ENCODE data around the gene COMMD8.
"Not testable (repeated sequence)": the region's sequence is repeated elsewhere in the genome, so short reads cannot be mapped to it uniquely, and the experiment has no call there.

COMMD8 gene

DNA sequence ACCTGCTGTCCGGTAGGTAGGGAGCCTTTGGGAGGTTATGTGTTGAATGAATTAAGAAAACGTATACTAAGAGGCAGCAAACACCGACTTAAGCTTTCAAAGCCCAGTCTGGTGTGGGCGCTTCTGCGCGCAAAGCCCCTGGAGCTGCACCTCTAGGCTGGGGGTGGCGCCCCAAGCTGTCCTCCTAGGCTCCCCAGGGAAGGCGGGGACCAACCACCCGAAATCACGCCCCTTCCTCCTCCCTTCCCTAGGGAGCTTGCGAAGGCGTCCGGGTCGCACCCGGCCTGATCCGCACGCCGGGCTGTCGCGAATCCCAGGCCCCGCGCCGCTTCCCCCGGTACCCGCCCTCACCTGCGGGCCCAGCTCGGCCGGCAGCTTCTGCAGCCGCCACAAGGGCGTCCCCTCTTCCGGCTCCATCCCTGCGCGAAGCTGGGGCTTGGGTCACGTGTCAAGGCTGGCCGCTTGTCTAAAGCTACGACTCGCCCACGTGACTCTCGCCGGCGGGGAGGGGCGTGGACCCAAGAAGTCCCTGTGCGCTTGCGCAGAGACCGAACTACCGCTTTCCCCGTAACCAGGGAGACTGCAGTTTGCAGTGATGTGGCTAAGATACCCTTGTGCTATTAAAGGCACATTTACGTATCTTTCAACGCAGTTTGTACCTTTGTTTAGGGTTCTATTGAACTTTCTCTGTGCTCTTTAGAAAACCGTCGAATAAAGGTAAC, at the start of gene COMMD8:
COMMD8 (minus strand) TSS at position 468 of the 722 bp plus-strand sequence; CDS start at position 417, 51 bp downstream.
- peak; percentile 98 for DNase-seq

DNA sequence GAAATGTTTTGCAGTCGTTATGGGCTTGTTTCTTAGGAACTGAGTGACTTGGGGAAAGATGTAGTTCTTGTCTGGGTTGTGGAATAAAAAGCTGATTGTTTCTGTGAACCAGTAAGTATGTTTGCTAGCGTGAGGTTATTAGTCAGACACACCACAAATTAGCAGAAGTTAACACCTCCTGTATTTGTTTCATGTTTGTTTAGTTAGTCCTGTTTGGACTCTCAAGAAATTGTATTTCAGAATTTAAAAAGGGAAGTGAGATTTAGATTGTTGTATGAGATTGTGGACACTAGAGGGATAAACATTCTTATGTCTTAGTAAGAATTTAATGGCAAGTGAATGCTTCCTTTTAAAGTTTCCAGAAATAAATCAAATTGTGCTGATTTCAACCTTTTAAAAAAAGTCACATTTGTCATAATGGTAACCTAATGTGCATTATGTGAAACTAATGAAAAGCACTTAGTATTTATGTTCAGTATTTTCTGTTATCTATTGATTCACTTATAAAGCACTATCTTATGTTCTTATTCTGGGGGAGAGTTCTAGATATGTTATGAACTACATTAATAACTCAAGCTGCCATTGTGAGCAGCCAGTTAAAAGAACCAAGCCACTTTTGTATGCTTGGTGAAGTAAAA, 47.1 kb upstream of the COMMD8 start:
- no peak for DNase-seq

DNA sequence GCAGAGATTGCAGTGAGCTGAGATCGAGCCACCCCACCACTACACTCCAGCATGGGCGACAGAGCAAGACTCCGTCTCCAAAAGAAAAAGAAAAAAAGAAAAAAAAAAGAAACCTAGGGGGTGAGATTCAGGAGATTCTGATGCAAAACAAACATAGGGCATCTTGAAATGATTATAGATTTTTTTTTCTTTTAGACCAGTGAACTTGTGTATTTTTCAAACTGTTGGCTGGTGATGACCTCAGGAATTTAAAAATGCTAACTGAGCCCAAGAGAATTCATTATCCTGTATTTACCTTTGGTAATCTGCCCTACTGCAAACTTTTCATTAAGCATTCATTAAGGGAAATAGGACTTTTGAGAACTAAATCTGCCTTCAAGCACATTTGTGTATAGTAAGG, 42.2 kb upstream of the COMMD8 start:
- DNase-seq: no peak

DNA sequence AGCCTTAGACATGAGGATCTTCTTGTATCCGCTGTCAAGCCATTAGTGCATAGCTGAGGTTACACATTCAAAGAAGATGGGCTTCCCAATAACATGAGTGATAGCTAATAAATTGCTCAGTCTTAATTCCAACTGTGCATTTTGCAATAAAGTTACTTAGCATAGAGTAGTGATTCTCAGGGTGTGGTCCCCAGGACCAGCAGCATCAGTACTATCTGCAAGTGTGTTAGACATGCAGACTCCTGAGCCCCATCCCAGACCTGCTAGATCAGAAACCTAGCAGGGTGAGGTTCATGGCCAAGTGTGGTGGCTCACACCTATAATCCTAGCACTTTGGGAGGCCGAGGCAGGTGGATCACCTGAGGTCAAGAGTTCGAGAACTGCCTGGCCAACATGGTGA, 41.6 kb upstream of the COMMD8 start:
- DNase-seq: no peak

DNA sequence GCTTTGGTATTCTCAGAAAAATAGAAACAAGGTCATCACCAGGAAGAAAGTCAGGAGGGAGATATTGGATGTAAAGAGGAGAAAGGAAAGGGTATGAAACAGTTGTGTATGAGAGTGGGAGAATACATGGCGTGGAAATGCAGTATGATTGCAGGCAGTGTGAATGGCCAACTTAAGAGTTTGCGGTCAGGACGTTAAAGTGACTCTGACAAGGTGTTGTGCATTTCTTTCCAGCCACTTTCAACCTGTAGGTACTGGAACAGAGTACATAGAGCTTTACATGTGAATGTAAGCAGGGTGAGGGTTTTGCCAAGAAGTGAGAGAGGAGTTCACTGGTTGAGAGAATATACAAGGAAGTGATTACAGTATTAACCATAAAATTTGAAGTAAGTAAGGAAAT, 37.3 kb upstream of the COMMD8 start:
- no peak for DNase-seq

DNA sequence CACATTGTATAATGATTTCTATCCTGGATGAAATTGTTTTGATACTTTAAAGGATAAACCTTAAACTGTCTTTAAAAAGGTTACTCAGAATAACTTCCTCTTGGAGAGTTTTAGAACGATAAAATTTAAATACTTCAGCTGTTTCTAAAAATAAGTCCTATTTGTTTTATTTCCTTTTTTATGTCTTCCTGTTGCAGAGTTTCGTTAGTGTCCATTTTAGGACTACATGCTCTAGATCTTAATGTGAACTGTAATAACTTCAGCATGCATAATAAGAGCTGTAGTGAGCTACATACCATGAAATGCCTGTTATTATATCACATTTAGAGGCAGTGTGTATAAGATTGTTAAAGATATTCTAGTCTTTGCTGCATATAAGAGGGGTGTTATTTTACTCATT, 36.2 kb upstream of the COMMD8 start:
- DNase-seq: no peak

DNA sequence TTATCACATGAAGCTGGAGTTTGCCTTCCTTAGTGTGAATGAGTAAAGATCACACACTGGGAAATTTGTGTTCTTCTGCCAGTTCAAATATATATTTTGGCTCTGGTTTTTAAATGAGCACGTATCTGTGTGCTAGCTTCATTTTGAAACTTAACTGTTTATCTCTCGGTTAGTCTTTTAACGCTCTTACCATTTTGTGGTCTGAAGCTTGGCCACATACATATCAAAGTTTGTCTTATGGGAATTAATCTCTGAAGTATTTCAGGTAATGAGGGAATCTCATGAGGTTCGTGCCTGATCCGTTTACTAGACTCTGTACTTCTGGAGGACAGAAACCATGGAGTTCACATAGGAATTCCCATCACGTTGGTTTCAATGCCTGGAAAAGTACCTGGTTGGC, 35.4 kb upstream of the COMMD8 start:
- no peak for DNase-seq

DNA sequence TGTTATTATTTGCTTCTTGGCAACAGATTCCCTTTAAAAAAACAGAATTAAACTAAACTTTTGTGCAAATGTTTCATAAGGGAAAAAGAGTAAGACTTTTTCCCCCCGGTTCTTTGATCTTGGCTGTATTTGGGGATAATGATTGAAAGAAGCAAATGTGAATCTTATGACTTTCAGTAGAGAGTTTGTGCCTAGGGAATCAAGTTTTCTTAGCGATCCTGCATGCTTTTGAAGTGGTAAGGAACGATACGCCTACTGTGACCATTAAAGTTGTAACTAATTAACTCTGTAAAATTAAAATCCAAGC, 30.6 kb upstream of the COMMD8 start:
- no peak for DNase-seq

DNA sequence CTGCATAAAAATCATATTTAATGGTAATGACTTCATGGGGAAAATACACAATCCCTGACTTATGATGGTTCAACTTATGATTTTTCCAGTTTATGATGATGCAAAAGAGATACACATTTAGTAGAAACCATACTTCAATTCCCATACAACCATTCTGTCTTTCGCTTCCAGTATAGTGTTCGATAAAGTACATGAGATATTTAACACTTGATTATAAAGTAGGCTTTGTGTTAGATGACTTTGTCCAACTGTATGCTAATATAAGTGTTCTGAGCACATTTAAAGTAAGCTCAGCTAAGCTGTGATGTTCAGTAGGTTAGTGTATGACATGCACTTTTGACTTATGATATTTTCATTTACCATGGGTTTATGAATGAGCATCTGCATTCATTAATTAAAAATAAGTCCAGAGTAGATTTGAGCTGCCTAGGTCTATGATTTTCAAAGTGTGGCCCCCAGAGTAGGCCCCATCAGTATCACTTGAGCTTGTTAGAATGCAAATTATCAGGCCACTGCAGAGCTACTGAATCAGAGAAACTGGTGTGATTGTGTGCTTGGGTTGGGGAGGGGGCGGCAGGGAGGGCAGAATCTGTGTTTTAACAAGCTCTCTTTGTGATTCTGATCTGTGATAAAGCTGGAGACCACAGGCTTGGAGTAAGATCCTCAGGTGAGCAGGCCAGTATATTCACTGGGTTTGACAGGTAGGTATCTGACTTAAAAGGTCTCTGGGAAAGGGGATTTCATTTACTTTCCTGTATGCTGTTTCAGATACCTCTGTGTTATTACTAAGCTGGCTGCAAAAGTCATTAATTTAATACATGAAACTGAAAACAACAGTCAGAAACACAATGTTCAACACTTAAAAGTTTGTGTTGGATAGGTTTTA, 30.0 kb upstream of the COMMD8 start:
- DNase-seq: no peak

DNA sequence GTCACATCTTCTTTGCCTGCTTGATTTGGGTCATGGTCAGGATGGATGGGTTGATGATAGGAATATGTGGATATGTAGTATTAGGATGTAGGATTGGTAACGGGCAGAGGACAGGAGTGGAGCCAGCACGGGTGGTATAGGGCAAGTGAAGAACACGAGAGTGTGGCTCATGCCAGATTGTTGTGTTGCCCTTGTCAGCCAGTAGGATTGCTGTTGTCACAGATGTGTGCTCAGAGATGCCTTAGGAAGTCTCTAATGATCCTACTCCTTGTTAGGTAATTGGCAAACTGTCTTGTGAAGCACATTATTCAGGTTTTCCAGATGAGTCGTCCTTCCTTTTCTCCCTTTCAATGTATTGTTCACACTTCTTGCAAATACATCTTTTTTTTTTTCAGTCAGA, 27.0 kb upstream of the COMMD8 start:
- DNase-seq: peak; percentile 26

DNA sequence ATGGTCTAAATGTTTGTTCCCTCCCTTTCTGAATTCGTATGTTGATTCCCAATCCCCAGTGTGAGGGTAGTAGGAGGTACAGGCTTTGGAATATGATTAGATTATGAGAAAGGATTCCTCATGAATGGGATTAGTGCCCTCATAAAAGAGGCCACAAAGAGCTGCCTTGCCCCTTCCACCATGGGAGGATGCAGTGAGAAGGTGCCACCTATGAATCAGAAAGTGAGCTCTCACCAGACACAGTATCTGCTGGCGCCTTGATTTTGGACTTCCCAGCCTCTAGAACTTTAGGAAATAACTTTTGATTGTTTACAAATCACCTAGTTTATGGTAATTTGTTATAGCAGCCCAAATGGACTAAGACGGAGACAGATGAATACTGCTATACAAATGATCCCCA, 25.2 kb upstream of the COMMD8 start:
- DNase-seq: no peak

DNA sequence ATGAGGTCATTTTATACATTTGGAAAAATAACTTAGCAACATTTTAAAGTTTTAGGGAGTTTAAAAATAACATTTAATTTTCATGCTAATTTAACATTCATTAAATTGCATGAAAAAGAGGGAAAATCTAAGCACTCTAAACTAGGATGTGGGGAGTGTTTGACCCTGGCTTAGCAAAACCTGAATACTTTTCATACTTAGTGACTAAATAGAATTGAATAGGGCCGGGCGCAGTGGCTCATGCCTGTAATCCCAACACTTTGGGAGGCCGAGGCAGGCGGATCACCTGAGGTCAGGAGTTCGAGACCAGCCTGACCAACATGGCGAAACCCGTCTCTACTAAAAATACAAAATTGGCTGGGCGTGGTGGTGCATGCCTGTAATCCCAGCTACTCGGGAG, 23.2 kb upstream of the COMMD8 start:
- not testable (repeated sequence) for DNase-seq

DNA sequence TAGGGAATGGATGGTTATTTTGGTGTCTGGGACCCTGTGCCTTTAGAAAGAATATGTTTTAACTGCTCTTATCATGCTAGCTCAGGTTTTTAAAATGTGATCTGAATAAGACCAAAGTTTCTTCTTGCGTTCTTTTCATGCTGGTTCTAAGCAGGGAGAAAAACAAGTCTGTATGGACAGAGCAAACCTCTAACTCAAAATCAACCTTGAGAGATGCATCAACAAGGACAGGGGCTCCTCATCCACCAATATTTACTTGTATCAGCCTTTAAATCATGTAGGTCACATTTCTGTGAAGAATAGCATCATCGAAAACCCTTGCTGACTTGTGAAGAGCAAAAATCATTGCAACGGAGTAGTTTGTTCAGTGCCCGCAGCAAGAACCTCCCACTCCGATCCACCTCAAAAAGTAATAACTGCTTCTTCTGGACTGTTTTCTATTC, 22.8 kb upstream of the COMMD8 start:
- no peak for DNase-seq

DNA sequence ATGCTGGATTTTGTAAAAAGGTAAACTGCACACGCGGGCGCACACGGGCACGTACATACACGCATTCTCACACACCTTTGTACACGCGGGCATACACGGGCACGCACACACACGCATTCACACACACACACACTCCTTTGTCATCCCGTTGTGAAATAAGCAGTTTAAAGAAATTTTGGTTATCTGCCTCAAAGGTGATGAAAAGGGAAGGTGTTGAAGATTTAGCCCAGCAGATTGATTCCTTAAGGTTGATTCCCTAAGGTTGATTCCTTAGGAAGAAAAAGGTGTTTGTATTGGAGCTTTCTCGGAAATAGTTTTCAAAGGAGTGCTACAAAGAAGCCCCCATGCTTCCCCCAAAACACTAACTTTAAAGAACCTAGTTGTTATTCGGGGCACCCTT, 22.3 kb upstream of the COMMD8 start:
- DNase-seq: no peak

DNA sequence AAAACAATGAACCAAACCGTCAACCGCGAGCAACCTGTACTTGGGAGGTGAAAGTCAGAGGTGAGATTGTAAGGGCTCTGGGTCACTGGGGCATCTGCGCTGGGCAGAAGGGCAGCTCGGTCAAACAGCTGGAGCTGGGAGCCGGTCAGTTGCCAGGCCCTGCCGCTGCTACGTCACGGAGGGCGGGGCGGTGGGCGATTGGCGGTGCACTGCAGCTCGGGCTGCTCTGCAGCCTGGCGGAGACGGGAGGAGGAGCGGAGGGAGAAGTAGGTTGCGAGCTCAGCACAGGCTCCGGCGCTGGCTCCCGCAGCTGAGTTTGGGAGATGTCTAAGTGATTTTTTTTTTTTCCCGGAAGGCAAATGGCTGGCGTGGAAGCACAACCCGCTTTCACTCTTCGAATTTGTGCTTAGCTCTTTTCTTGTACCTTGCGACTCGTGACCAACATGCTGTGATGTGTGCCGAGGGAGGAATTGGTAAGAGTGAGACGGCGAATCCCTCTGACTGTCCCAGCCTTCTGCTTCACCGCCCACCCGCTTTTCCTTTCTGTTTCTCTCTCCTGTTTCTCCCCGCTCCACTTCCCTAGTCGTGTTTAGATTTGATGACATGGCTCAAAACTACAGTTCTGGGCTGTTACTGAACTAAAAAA, 21.7 kb upstream of the COMMD8 start, which contains the start of gene ATP10D:
ATP10D (plus strand) TSS at position 229 of the 646 bp plus-strand sequence. CDS start 27,266 bp downstream, outside the sequence.
- peak; percentile 83 for DNase-seq

DNA sequence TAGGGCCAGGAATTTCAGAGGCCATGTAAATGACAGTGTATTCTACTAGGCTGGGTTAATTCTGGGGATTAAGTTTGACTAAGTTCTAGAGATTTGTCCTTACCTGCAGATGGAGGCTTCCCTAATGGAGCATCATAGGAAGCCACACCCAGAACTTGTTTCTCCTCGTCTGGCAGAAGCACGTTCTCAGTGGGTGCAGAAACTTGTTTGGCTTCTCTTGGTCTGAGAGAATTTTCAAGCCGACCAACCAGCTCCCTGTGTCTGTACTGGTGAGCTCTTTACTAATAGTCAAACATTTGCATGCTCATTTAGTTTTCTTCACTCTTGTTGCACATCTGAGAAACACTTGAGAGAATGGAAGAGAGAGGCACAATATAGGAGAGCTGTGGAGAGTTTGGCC, 20.7 kb upstream of the COMMD8 start:
- DNase-seq: no peak

DNA sequence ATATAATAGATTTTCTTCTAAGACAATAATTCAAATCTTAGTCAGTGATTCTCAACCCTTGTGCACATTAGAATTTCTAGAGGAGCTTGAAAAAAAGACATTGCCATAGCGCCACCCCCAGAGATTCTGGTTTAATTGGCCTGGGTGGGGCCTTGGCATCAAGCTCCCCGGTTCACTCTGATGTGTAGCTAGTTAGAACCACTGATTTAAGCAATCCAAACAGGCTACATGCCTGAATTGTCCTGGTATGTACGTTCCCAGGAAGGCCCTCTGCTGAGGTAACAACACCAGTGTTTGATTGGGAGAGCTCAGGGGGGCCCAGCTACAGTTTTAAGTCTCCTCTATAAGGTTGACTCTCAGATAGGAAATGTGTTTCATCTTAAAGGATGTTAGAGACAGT, 20.2 kb upstream of the COMMD8 start:
- DNase-seq: no peak

DNA sequence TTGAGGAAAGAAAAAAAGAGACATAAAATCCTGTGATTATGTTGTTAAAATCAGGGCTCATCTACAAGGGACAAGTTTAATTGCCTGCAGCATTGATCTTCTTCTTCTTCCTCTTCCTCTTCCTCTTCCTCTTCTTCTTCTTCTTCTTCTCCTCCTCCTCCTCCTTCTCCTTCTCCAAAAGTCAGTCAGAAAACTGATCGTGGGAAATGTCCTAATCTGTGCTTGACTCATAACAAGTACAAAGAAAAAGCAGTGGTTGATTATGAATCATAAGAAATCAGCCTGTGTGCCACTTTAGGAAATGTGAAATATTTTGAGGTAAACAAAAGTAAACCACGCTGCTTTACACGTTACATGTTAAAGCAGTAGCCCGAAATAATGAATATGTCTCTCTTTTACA, 18.8 kb upstream of the COMMD8 start:
- no peak for DNase-seq

DNA sequence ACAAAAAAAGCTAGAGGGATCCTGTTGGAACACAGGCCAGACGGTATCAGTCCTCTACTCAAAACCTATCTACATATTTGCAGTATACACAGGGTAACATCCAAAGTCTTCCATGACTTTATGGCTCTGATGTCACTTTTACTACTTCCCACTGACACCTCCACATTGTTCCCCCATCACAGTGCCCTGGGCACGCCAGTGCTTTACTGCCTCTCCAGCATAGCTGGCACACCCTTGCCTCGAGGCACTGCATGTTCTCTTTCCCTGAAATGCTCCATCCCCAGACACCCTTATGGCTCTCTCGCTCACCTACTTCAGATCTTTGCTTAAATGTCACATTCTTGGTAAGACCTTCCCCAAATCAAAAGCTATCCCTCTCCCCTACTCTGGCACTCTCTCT, 15.3 kb upstream of the COMMD8 start:
- DNase-seq: no peak

DNA sequence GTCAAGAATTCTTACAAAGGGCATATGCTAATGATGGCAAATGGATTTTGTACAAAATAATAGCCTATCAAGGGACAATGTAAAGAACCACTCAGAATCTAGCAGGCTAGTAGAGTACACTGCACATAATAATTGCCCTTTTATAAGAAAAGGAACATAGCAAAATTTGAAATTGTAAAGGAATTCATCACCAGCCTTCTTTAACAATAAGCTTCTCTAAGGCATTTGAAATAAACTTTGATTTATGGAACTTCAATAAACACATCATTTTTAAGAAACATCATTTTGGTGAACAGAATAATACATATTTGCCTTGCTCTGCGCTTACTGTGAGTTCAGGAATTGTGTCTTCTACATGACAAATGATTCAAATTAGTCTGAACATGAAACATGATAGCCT, 11.9 kb upstream of the COMMD8 start:
- no peak for DNase-seq

DNA sequence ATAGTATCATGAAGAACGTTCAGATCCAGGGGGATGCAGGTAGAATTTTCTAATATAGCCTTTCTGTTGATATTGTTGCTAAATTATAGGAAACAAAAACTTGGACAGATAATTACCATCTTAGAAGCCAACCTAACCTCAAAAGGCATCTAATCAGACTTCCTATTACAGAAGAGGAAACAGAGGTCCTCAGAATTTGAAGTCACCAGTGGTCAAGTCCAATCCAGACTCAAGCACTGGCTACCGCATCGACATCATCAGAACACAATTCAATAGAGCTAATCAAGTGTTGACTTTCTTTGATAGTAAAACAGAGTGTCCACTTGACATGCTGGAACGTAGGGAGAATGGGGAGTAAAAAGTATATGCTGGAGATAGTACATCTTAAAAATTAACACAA, 11.3 kb upstream of the COMMD8 start:
- no peak for DNase-seq

DNA sequence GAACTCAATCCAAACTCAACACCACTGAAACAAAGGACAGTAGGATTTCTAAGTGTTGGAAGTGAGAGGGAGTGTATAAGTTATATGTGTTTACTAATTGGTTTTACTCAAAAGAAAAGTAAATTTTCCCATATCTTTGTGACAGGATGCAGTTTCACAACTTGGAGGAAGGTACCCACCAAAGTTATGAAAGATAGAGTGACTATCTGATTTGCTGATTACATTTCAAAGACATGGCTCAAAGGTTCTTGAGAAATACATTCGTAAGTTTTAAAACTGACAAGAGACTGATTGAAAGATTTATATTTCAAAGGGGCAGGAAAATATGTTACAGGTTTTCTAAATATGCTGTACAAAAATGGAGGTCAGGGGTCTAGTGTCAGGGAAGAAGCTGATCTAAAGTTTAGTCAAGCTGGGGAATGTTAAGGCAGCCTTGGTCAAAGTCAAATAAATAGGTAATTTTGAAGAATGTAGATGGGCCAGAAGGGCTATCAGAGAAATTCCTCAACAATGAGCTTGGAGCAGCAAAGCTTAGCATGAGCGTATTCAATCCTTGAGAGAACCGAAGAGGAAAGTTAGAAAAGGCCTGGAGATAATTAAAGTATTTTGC, 9.7 kb upstream of the COMMD8 start:
- DNase-seq: no peak

DNA sequence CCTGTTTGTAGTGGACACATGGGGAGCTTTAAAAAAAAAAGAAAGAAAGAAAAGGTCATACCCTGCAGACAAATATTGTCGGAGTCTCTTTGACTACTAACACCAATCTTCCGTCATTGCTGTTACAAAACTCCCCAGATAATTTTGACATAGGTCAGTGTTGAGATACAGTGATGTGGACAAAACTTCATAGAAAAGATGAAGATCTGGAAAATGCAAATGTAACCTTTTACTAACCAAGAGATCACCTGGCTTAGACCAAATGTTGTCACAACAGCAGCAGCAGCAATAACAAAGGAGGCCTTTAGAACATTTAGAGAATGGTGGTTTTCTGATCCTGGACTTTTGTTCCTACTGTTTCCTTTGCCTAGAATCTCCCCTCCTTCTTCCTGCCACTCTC, 8.1 kb upstream of the COMMD8 start:
- no peak for DNase-seq
